ENCODE measurements around the gene AGTPBP1. TPM values are rescaled to one million over a fixed set of nuclear protein-coding genes. Genes with fewer than 3 reads are reported as not detected.
A peak's percentile ranks its signal among the peaks of the same experiment; 100 is the strongest.

Gene AGTPBP1
- total and polyA plus RNA-seq, 2 experiments from 2014 or later: 31.4 to 58.0 TPM

DNA sequence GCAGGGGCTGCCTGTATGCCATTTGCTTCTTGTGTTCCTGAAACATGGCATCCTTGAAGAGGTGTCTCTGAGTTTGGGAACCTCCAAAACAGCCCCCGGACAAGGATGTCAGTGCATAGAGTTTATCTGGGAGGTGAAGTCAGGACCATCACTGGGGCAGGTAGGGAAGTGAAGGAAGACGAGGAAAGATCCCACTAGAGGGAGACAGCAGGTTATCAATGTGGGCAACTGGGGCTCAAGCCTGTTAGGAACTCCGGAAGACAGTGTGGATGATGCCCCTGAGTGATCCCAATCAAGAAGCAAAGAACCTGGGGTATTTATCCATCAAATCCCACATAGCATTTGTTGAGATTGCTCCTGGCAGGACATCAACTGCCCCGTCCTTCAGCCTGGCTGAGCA, 233.1 kb downstream of the AGTPBP1 start:
- H3K9me3 Mint-ChIP-seq: no peaks in the 10 kb centered on the region
- TF ChIP-seq JUNB (IDR thresholded peaks at IDR 0.05; ENCODE audit: unreplicated experiment): no peak
- TF ChIP-seq, protein P1, sequence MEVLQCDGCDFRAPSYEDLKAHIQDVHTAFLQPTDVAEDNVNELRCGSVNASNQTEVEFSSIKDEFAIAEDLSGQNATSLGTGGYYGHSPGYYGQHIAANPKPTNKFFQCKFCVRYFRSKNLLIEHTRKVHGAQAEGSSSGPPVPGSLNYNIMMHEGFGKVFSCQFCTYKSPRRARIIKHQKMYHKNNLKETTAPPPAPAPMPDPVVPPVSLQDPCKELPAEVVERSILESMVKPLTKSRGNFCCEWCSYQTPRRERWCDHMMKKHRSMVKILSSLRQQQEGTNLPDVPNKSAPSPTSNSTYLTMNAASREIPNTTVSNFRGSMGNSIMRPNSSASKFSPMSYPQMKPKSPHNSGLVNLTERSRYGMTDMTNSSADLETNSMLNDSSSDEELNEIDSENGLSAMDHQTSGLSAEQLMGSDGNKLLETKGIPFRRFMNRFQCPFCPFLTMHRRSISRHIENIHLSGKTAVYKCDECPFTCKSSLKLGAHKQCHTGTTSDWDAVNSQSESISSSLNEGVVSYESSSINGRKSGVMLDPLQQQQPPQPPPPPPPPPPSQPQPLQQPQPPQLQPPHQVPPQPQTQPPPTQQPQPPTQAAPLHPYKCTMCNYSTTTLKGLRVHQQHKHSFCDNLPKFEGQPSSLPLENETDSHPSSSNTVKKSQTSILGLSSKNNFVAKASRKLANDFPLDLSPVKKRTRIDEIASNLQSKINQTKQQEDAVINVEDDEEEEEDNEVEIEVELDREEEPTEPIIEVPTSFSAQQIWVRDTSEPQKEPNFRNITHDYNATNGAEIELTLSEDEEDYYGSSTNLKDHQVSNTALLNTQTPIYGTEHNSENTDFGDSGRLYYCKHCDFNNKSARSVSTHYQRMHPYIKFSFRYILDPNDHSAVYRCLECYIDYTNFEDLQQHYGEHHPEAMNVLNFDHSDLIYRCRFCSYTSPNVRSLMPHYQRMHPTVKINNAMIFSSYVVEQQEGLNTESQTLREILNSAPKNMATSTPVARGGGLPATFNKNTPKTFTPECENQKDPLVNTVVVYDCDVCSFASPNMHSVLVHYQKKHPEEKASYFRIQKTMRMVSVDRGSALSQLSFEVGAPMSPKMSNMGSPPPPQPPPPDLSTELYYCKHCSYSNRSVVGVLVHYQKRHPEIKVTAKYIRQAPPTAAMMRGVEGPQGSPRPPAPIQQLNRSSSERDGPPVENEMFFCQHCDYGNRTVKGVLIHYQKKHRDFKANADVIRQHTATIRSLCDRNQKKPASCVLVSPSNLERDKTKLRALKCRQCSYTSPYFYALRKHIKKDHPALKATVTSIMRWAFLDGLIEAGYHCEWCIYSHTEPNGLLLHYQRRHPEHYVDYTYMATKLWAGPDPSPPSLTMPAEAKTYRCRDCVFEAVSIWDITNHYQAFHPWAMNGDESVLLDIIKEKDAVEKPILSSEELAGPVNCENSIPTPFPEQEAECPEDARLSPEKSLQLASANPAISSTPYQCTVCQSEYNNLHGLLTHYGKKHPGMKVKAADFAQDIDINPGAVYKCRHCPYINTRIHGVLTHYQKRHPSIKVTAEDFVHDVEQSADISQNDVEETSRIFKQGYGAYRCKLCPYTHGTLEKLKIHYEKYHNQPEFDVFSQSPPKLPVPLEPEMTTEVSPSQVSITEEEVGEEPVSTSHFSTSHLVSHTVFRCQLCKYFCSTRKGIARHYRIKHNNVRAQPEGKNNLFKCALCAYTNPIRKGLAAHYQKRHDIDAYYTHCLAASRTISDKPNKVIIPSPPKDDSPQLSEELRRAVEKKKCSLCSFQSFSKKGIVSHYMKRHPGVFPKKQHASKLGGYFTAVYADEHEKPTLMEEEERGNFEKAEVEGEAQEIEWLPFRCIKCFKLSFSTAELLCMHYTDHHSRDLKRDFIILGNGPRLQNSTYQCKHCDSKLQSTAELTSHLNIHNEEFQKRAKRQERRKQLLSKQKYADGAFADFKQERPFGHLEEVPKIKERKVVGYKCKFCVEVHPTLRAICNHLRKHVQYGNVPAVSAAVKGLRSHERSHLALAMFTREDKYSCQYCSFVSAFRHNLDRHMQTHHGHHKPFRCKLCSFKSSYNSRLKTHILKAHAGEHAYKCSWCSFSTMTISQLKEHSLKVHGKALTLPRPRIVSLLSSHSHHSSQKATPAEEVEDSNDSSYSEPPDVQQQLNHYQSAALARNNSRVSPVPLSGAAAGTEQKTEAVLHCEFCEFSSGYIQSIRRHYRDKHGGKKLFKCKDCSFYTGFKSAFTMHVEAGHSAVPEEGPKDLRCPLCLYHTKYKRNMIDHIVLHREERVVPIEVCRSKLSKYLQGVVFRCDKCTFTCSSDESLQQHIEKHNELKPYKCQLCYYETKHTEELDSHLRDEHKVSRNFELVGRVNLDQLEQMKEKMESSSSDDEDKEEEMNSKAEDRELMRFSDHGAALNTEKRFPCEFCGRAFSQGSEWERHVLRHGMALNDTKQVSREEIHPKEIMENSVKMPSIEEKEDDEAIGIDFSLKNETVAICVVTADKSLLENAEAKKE (CRISPR knock-in tag; IDR thresholded peaks at IDR 0.05): no peak
- TF ChIP-seq, protein P2, sequence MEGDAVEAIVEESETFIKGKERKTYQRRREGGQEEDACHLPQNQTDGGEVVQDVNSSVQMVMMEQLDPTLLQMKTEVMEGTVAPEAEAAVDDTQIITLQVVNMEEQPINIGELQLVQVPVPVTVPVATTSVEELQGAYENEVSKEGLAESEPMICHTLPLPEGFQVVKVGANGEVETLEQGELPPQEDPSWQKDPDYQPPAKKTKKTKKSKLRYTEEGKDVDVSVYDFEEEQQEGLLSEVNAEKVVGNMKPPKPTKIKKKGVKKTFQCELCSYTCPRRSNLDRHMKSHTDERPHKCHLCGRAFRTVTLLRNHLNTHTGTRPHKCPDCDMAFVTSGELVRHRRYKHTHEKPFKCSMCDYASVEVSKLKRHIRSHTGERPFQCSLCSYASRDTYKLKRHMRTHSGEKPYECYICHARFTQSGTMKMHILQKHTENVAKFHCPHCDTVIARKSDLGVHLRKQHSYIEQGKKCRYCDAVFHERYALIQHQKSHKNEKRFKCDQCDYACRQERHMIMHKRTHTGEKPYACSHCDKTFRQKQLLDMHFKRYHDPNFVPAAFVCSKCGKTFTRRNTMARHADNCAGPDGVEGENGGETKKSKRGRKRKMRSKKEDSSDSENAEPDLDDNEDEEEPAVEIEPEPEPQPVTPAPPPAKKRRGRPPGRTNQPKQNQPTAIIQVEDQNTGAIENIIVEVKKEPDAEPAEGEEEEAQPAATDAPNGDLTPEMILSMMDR (conservative IDR thresholded peaks at IDR 0.05; ENCODE audit: low read depth in 2 of 2): peak; percentile 54 to 80
- Histone ChIP-seq H3K4me3 (no peak overlapping the region), H3K4me1 (ENCODE audit: insufficient read depth) (no peaks in the 10 kb centered on the region), H3F3A (replicated peaks; ENCODE audit: low read depth) (no peaks in the 10 kb centered on the region), H3K27ac (ENCODE audit: low read depth) (no peak overlapping the region), H3K79me2 (replicated peaks; ENCODE audit: insufficient read depth) (no peaks in the 10 kb centered on the region), H3K36me3 (ENCODE audit: insufficient read depth) (no peaks in the 10 kb centered on the region), H4K20me1 (replicated peaks; ENCODE audit: insufficient read depth) (no peaks in the 10 kb centered on the region; the same call in 1 of the 2 replicates), H3K9me2 (ENCODE audit: insufficient read depth) (0 out of 2 replicates have a peak, but pooled peaks cover 3% of the 10 kb centered on the region), H3K4me2 (no peak overlapping the region), H2AFZ (peak overlapping the region; percentile 83), H3K27me3 (ENCODE audit: insufficient read depth) (no peaks in the 10 kb centered on the region)
- DNase-seq (ENCODE audit: low spot score): peak; percentile 61
- peak; percentile 92 for ATAC-seq
- peaks cover 2% of the 10 kb centered on the region for H3K27me3 Mint-ChIP-seq (ENCODE audit: insufficient read depth, low read depth, poor library complexity)
- no peaks in the 10 kb centered on the region for H3K36me3 Mint-ChIP-seq (ENCODE audit: low read depth)
- H3K4me1 Mint-ChIP-seq: no peaks in the 10 kb centered on the region
- no peak overlapping the region for H3K4me3 Mint-ChIP-seq
- no peak overlapping the region for H3K27ac Mint-ChIP-seq

DNA sequence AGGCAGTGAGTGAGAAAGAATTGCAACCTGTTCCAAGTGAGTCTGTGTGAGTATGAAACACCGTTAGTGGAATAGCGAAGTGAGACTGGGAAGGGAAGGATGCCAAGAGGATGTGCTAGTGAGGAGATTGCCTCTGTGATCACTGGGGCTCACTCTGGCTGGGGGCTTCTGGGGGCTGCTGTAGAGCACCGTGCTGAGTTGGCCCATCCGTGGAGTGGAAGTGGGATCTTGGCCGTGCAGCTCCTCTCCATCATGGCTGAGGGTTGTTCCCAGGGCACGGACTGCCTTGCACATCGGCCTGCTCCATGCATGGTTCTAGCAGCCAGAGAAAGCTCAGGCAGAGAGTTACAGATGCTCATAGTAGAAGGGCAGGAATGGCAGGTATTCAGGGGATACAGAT, 236.1 kb downstream of the AGTPBP1 start:
- Mint-ChIP-seq H3K36me3 (ENCODE audit: low read depth) (no peaks in the 10 kb centered on the region), H3K4me1 (no peaks in the 10 kb centered on the region), H3K27me3 (ENCODE audit: insufficient read depth, low read depth, poor library complexity) (peaks cover 2% of the 10 kb centered on the region), H3K27ac (no peak overlapping the region), H3K9me3 (no peaks in the 10 kb centered on the region), H3K4me3 (no peak overlapping the region)
- Histone ChIP-seq H3K4me1 (ENCODE audit: insufficient read depth) (no peaks in the 10 kb centered on the region), H3K36me3 (ENCODE audit: insufficient read depth) (no peaks in the 10 kb centered on the region), H3F3A (replicated peaks; ENCODE audit: low read depth) (no peaks in the 10 kb centered on the region), H3K4me3 (no peak overlapping the region), H3K27ac (ENCODE audit: low read depth) (no peak overlapping the region), H3K4me2 (no peak overlapping the region), H3K27me3 (ENCODE audit: insufficient read depth) (no peaks in the 10 kb centered on the region), H3K79me2 (replicated peaks; ENCODE audit: insufficient read depth) (no peaks in the 10 kb centered on the region), H2AFZ (0 out of 2 replicates have a peak overlapping the region, but pooled peaks have one; percentile 18), H3K9me2 (ENCODE audit: insufficient read depth) (0 out of 2 replicates have a peak, but pooled peaks cover 3% of the 10 kb centered on the region), H4K20me1 (replicated peaks; ENCODE audit: insufficient read depth) (no peaks in the 10 kb centered on the region; the same call in 1 of the 2 replicates)
- DNase-seq (ENCODE audit: low spot score) (no peak), ATAC-seq (no peak)
- TF ChIP-seq CREB1 (CRISPR knock-in tag; IDR thresholded peaks at IDR 0.05; ENCODE audit: low read depth) (no peak), JUNB (IDR thresholded peaks at IDR 0.05; ENCODE audit: unreplicated experiment) (no peak), ZNF331 (CRISPR knock-in tag; IDR thresholded peaks at IDR 0.05; ENCODE audit: low read depth) (no peak)
- TF ChIP-seq, protein P3, sequence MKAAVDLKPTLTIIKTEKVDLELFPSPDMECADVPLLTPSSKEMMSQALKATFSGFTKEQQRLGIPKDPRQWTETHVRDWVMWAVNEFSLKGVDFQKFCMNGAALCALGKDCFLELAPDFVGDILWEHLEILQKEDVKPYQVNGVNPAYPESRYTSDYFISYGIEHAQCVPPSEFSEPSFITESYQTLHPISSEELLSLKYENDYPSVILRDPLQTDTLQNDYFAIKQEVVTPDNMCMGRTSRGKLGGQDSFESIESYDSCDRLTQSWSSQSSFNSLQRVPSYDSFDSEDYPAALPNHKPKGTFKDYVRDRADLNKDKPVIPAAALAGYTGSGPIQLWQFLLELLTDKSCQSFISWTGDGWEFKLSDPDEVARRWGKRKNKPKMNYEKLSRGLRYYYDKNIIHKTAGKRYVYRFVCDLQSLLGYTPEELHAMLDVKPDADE (IDR thresholded peaks at IDR 0.05): no peak
- TF ChIP-seq, protein P4, sequence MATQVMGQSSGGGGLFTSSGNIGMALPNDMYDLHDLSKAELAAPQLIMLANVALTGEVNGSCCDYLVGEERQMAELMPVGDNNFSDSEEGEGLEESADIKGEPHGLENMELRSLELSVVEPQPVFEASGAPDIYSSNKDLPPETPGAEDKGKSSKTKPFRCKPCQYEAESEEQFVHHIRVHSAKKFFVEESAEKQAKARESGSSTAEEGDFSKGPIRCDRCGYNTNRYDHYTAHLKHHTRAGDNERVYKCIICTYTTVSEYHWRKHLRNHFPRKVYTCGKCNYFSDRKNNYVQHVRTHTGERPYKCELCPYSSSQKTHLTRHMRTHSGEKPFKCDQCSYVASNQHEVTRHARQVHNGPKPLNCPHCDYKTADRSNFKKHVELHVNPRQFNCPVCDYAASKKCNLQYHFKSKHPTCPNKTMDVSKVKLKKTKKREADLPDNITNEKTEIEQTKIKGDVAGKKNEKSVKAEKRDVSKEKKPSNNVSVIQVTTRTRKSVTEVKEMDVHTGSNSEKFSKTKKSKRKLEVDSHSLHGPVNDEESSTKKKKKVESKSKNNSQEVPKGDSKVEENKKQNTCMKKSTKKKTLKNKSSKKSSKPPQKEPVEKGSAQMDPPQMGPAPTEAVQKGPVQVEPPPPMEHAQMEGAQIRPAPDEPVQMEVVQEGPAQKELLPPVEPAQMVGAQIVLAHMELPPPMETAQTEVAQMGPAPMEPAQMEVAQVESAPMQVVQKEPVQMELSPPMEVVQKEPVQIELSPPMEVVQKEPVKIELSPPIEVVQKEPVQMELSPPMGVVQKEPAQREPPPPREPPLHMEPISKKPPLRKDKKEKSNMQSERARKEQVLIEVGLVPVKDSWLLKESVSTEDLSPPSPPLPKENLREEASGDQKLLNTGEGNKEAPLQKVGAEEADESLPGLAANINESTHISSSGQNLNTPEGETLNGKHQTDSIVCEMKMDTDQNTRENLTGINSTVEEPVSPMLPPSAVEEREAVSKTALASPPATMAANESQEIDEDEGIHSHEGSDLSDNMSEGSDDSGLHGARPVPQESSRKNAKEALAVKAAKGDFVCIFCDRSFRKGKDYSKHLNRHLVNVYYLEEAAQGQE (IDR thresholded peaks at IDR 0.05; ENCODE audit: unreplicated experiment): no peak
